CD4-positive, alpha-beta memory T cell (primary cell): ENCODE measurements around the gene KRTAP10-2. TPM values are rescaled to one million over a fixed set of nuclear protein-coding genes. Genes with fewer than 3 reads are reported as not detected.

ENCODE experiments used
- CTCF ChIA-PET: fragments of 350-600 bp; sonication (Branson Sonifier 250); formaldehyde crosslinking; loops from one replicate; lab custom pipeline; 2021; ENCODE audit warnings: inconsistent platforms; ENCODE audit not compliant: partially characterized antibody; lab: Charles Lee
- POLR2A ChIA-PET: fragments of 350-600 bp; sonication (Branson Sonifier 250); formaldehyde crosslinking; loops from one replicate; lab custom pipeline; 2021; ENCODE audit not compliant: partially characterized antibody; lab: Charles Lee
- DNase-seq, 5 donors: peaks; one replicate each; pipeline versions ENCODE4 v3.0.0 to v3.0.0-alpha.2; 2020 to 2022; ENCODE audit warnings: mixed read lengths in 1 of 5
- H3K27ac ChIP-seq: one replicate; pipeline ENCODE4 v1.7.0; 2013; ENCODE audit warnings: low read depth, low read length
- H3K27me3 ChIP-seq: 2 replicates; pipeline ENCODE4 v1.7.0; 2013; ENCODE audit warnings: mild to moderate bottlenecking, low read length, moderate library complexity; ENCODE audit not compliant: insufficient read depth
- H3K36me3 ChIP-seq: 2 replicates; pipeline ENCODE4 v1.7.0; 2013; ENCODE audit warnings: mild to moderate bottlenecking, low read length, moderate library complexity; ENCODE audit not compliant: insufficient read depth
- H3K4me1 ChIP-seq: 2 replicates; pipeline ENCODE4 v1.7.0; 2013; ENCODE audit warnings: mild to moderate bottlenecking, low read length, moderate library complexity; ENCODE audit not compliant: insufficient read depth
- H3K4me3 ChIP-seq, 2 donors: one replicate each; pipeline ENCODE4 v1.7.0; 2013; ENCODE audit warnings: low read length in 2 of 2, mild to moderate bottlenecking in 1 of 2
- H3K9me3 ChIP-seq, 2 donors: one replicate each; pipeline ENCODE4 v1.7.0; 2013; ENCODE audit warnings: low read length in 2 of 2, control low read depth in 1 of 2; ENCODE audit not compliant: control insufficient read depth in 1 of 2
- H3K27ac Mint-ChIP-seq, 7 donors: one replicate each; pipeline ENCODE4 v1.8.0; 2020 to 2021; ENCODE audit warnings: mixed read lengths in 7 of 7, mild to moderate bottlenecking in 6 of 7, inconsistent platforms in 3 of 7, moderate library complexity in 3 of 7
- H3K27me3 Mint-ChIP-seq, 2 donors: one replicate each; pipeline ENCODE4 v1.8.0; 2020 to 2021; ENCODE audit warnings: mixed read lengths in 2 of 2
- H3K36me3 Mint-ChIP-seq, 2 donors: one replicate each; pipeline ENCODE4 v1.8.0; 2020 to 2021; ENCODE audit warnings: mixed read lengths in 2 of 2, inconsistent platforms in 1 of 2, mild to moderate bottlenecking in 1 of 2
- H3K4me1 Mint-ChIP-seq, 4 donors: one replicate each; pipeline ENCODE4 v1.8.0; 2020 to 2021; ENCODE audit warnings: mixed read lengths in 4 of 4, mild to moderate bottlenecking in 1 of 4
- H3K4me3 Mint-ChIP-seq, 8 donors: one replicate each; pipeline ENCODE4 v1.8.0; 2020 to 2021; ENCODE audit warnings: mixed read lengths in 8 of 8, mild to moderate bottlenecking in 7 of 8, moderate library complexity in 6 of 8, inconsistent platforms in 3 of 8
- H3K9me3 Mint-ChIP-seq, 8 donors: one replicate each; pipeline ENCODE4 v1.8.0; 2020 to 2021; ENCODE audit warnings: mixed read lengths in 8 of 8, mild to moderate bottlenecking in 5 of 8, inconsistent platforms in 3 of 8, moderate library complexity in 1 of 8
- intact Hi-C: fragments of 100-400 bp; cut with micrococcal nuclease; formaldehyde crosslinking; loops from one replicate; pipeline ENCODE4 v1.15.1; 2023
- polyA plus RNA-seq, 2 donors: library from polyadenylated mRNA; unstranded; fragments of 300-500 nt; fragmentation: Illumina TruSeq; gene quantifications; one replicate each; pipeline ENCODE4 v1.2.3, GENCODE V29; 2021
- total RNA-seq, 2 experiments: library from RNA; stranded (reverse); gene quantifications; one replicate each; pipeline ENCODE4 v1.2.3, GENCODE V29; 2021

KRTAP10-2 gene
- total and polyA plus RNA-seq, 4 experiments from 2014 or later, result not detected

GRCh38 chr21:44590311-44590721 is 39.0 kb upstream of the KRTAP10-2 start:
- Histone ChIP-seq H3K4me1 (no peaks in the 10 kb centered on the region), H3K27me3 (no peaks in the 10 kb centered on the region), H3K9me3 (no peaks in the 10 kb centered on the region), H3K27ac (no peak overlapping the region), H3K36me3 (no peaks in the 10 kb centered on the region), H3K4me3 (no peak overlapping the region)
- CTCF ChIA-PET, result no interaction called here
- H3K27ac Mint-ChIP-seq, result no peak overlapping the region
- no peaks in the 10 kb centered on the region for H3K9me3 Mint-ChIP-seq
- H3K36me3 Mint-ChIP-seq, result no peaks in the 10 kb centered on the region
- no peak overlapping the region for H3K4me3 Mint-ChIP-seq
- DNase-seq, result no peak
- peaks cover 14 to 16% of the 10 kb centered on the region in 2 donors for H3K27me3 Mint-ChIP-seq
- POLR2A ChIA-PET, result no interaction called here
- intact Hi-C loops, result no loop called here
- peaks cover 0 to 8% (median 3%) of the 10 kb centered on the region in 4 donors for H3K4me1 Mint-ChIP-seq

- intact Hi-C loops, result no loop called here
Measured at GRCh38 chr21:44589586-44590305, 38.4 kb upstream of the KRTAP10-2 start.

GRCh38 chr21:44589094-44589493 is 37.8 kb upstream of the KRTAP10-2 start:
- Mint-ChIP-seq H3K9me3 (no peaks in the 10 kb centered on the region), H3K4me3 (no peak overlapping the region), H3K36me3 (no peaks in the 10 kb centered on the region), H3K4me1 (peaks cover 5 to 9% (median 7%) of the 10 kb centered on the region in 4 donors), H3K27ac (peak overlapping the region in 2 of 7 donors; percentile 19 to 24), H3K27me3 (peaks cover 15 to 18% of the 10 kb centered on the region in 2 donors)
- H3K27ac ChIP-seq, result no peak overlapping the region
- no peaks in the 10 kb centered on the region for H3K9me3 ChIP-seq
- ChIA-PET POLR2A (no interaction called here), CTCF (no interaction called here)
- H3K36me3 ChIP-seq, result no peaks in the 10 kb centered on the region
- DNase-seq, result no peak
- H3K4me3 ChIP-seq, result no peak overlapping the region
- intact Hi-C loops, result no loop called here
- no peaks in the 10 kb centered on the region for H3K27me3 ChIP-seq
- peaks cover 2% of the 10 kb centered on the region for H3K4me1 ChIP-seq

More at GRCh38 chr21:44589586-44590305, 38.4 kb upstream of the KRTAP10-2 start:
- H3K27ac Mint-ChIP-seq, result peak overlapping the region in 2 of 7 donors; percentile 19 to 24
- H3K4me3 Mint-ChIP-seq, result no peak overlapping the region
- Histone ChIP-seq H3K36me3 (no peaks in the 10 kb centered on the region), H3K4me1 (no peaks in the 10 kb centered on the region), H3K9me3 (no peaks in the 10 kb centered on the region), H3K27ac (no peak overlapping the region), H3K4me3 (no peak overlapping the region), H3K27me3 (no peaks in the 10 kb centered on the region)
- peaks cover 15 to 18% of the 10 kb centered on the region in 2 donors for H3K27me3 Mint-ChIP-seq
- CTCF ChIA-PET, result no interaction called here
- H3K36me3 Mint-ChIP-seq, result no peaks in the 10 kb centered on the region
- no peaks in the 10 kb centered on the region for H3K9me3 Mint-ChIP-seq
- POLR2A ChIA-PET, result no interaction called here
- no peak for DNase-seq
- peaks cover 0 to 5% (median 3%) of the 10 kb centered on the region in 4 donors for H3K4me1 Mint-ChIP-seq

- peaks cover 5% of the 10 kb centered on the region for H3K4me1 ChIP-seq
Measured at GRCh38 chr21:44585892-44586291, 34.6 kb upstream of the KRTAP10-2 start.

GRCh38 chr21:44583800-44584147 is 32.5 kb upstream of the KRTAP10-2 start:
- peak overlapping the region in 2 of 8 donors; percentile 12 to 33 for H3K4me3 Mint-ChIP-seq
- intact Hi-C loops, result loop anchor here (2.0 kb wide), 1 partner anchor 75 kb away; no protein-coding TSS in a partner anchor
- CTCF ChIA-PET, result interaction anchor here (1.2 kb wide), 1 partner anchor 159 kb away, joined by 4 read pairs; no protein-coding TSS in a partner anchor

More at GRCh38 chr21:44585892-44586291, 34.6 kb upstream of the KRTAP10-2 start:
- no peak overlapping the region for H3K4me3 Mint-ChIP-seq
- H3K9me3 Mint-ChIP-seq, result peaks cover 0 to 21% (median 10%) of the 10 kb centered on the region in 8 donors
- H3K27ac ChIP-seq, result no peak overlapping the region
- intact Hi-C loops, result no loop called here
- no peaks in the 10 kb centered on the region for H3K36me3 Mint-ChIP-seq
- H3K36me3 ChIP-seq, result no peaks in the 10 kb centered on the region
- ChIA-PET POLR2A (no interaction called here), CTCF (no interaction called here)
- H3K9me3 ChIP-seq, result peaks cover 0 to 4% of the 10 kb centered on the region in 2 donors
- H3K27ac Mint-ChIP-seq, result peak overlapping the region in 1 of 7 donors; percentile 18
- no peak for DNase-seq
- peaks cover 12 to 21% (median 14%) of the 10 kb centered on the region in 4 donors for H3K4me1 Mint-ChIP-seq
- no peak overlapping the region for H3K4me3 ChIP-seq
- H3K27me3 Mint-ChIP-seq, result peaks cover 14 to 15% of the 10 kb centered on the region in 2 donors
- H3K27me3 ChIP-seq, result no peaks in the 10 kb centered on the region

GRCh38 chr21:44583089-44583799 is 31.9 kb upstream of the KRTAP10-2 start:
- peaks cover 13 to 21% (median 16%) of the 10 kb centered on the region in 4 donors for H3K4me1 Mint-ChIP-seq
- peaks cover 0 to 26% (median 18%) of the 10 kb centered on the region in 8 donors for H3K9me3 Mint-ChIP-seq
- POLR2A ChIA-PET, result interaction anchor here (1.0 kb wide), 1 partner anchor 74 kb away, joined by 4 read pairs; the partner anchor contains the start of gene KRTAP12-3
- peaks cover 5% of the 10 kb centered on the region for H3K4me1 ChIP-seq
- intact Hi-C loops, result loop anchor here (2.0 kb wide), 1 partner anchor 76 kb away; no protein-coding TSS in a partner anchor
- peak overlapping the region in 2 of 8 donors; percentile 12 to 33 for H3K4me3 Mint-ChIP-seq
- no peaks in the 10 kb centered on the region for H3K36me3 Mint-ChIP-seq
- CTCF ChIA-PET, result interaction anchor here (0.7 to 1.2 kb wide), 2 partner anchors 13 to 159 kb away, joined by 3 to 4 read pairs; no protein-coding TSS in a partner anchor
- H3K9me3 ChIP-seq, result peaks cover 0 to 4% of the 10 kb centered on the region in 2 donors
- H3K27me3 Mint-ChIP-seq, result peaks cover 11 to 15% of the 10 kb centered on the region in 2 donors
- no peak for DNase-seq
- H3K27ac ChIP-seq, result no peak overlapping the region
- H3K27me3 ChIP-seq, result no peaks in the 10 kb centered on the region
- no peaks in the 10 kb centered on the region for H3K36me3 ChIP-seq
- no peak overlapping the region for H3K4me3 ChIP-seq
- H3K27ac Mint-ChIP-seq, result peak overlapping the region in 2 of 7 donors; percentile 8 to 36

More at GRCh38 chr21:44583800-44584147, 32.5 kb upstream of the KRTAP10-2 start:
- Histone ChIP-seq H3K36me3 (no peaks in the 10 kb centered on the region), H3K4me1 (peaks cover 5% of the 10 kb centered on the region), H3K9me3 (peaks cover 0 to 4% of the 10 kb centered on the region in 2 donors), H3K4me3 (no peak overlapping the region), H3K27ac (no peak overlapping the region), H3K27me3 (no peaks in the 10 kb centered on the region)
- peak; percentile 32 to 52 (median 38) for DNase-seq
- peak overlapping the region in 2 of 7 donors; percentile 8 to 36 for H3K27ac Mint-ChIP-seq
- H3K27me3 Mint-ChIP-seq, result peaks cover 11 to 15% of the 10 kb centered on the region in 2 donors
- POLR2A ChIA-PET, result interaction anchor here (1.0 kb wide), 1 partner anchor 74 kb away, joined by 4 read pairs; the partner anchor contains the start of gene KRTAP12-3
- H3K36me3 Mint-ChIP-seq, result no peaks in the 10 kb centered on the region
- peaks cover 13 to 21% (median 16%) of the 10 kb centered on the region in 4 donors for H3K4me1 Mint-ChIP-seq
- H3K9me3 Mint-ChIP-seq, result peaks cover 0 to 26% (median 18%) of the 10 kb centered on the region in 8 donors
